HG02943 (cell line): ENCODE measurements around the gene KLHDC4.

Source experiments
- ATAC-seq: cut with Tn5 transposase; IDR thresholded peaks from one replicate; pipeline ENCODE4 v1.9.1; 2021; ENCODE audit warnings: mild to moderate bottlenecking, low read depth, moderate library complexity; ENCODE audit not compliant: unreplicated experiment

Gene KLHDC4

DNA sequence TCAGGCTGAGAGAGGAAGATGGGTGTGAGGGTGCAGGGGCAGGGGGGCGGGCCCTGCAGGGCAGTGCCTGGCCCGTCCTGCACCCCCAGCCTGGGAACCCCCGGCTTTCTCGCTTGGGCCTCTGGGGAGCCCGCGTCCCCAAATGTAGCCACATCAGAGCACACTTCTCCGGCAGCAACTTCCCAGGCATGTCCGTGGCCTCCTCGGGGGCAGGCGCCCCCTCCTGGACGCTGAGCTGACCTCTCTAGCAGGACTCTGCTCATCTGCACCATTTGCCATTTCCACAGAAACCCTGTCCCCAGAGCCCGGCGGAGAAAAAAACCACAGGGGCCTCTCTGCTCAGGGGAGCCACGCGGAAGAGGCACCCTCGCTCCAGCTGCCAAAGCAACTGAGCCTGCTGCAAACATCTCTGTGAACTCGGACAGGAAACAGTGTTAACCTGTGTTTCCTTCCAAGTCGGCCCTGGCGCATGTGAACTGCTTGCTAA lies 63.4 kb downstream of the KLHDC4 start:
- peak; percentile 45 for ATAC-seq

DNA sequence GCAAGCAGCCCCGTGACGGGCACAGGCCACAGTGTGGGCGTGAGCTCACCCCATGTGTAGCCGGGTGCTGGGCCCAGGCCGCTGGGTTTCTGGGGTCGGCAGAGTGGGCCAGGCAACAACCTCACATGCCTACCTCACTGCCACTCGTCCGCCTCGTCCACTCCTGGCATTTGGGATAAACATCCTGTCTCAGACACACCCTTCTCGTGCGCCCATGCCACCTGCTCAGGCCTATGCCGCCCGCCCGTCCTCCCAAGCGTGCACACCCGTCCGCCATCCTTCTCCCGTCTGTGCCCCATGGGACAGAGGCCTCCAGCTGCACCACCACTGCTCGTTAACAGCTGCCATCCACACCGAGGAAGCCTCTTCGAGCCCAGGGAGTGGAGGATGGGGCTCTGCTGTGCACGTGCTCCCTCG lies 64.3 kb downstream of the KLHDC4 start:
- ATAC-seq, result no peak

DNA sequence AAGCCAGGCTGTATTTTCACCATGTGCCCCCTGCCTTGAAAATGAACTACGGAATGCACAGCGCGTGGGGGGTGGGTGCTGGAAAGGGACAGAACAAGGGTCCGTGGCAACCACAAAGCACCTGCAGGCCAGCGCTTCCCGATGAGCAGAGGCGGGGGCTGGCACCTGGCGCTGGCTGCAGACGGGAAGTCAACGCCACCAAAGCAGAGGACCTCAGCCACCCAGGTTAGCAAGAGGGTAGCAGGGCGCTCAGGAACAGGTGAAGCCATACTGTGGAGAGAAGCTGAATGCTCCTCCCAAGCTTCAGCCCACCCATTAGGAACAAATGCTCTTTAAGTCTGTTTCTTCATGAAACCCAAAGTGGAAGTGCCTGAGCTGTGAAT lies 64.7 kb downstream of the KLHDC4 start:
- no peak for ATAC-seq

DNA sequence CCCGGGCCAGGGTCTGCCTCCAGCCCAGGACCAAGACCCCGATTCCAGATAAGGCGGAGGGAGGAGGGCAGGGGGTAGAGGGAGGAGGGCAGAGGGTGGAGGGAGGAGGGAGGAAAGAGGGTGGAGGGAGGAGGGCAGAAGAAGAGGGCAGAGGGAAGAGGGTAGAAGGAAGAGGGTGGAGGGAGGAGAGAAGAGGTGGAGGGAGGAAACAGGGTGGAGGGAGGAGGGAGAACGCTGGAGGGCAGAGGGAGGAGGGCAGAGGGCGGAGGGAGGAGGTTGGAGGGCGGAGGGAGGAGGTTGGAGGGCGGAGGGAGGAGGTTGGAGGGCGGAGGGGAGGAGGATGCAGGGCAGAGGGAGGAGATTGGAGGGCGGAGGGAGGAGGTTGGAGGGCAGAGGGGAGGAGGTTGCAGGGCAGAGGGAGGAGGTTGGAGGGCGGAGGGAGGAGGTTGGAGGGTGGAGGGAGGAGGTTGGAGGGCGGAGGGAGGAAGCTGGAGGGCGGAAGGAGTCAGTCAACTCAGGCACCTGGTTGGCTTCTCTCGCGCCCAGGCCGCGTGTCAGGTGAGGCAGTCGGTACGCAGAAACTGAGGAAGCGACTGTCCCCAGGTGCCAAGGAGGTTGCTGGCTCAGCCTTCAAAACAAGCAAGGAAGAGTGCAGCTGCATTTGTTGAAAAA lies 65.2 kb downstream of the KLHDC4 start:
- ATAC-seq, result no peak

DNA sequence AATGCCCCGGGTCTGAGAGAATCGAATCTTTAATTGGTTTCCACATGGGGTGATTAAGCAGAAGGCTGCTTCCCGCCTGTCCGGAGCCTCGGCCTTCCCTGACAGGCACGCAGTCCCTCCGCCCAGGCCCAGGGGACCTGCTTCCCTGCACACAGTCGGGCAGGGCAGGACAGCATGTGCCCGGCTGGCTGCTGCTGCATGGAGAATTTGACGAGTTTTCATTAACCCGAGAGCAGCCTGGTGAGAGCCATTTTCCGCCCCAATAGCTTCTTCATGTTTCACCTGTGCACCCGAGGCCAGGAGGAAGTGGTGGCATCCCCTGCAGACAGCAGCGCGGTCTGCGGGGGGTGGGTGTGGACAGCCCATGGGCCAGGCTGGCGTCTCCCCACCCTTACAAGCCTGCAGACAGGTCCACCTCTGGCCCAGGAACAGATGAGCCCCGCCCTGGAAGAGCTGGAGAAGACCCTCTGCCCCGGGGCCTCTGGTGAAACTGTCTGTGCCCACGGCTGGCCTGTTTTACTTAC lies 67.0 kb downstream of the KLHDC4 start:
- no peak for ATAC-seq

DNA sequence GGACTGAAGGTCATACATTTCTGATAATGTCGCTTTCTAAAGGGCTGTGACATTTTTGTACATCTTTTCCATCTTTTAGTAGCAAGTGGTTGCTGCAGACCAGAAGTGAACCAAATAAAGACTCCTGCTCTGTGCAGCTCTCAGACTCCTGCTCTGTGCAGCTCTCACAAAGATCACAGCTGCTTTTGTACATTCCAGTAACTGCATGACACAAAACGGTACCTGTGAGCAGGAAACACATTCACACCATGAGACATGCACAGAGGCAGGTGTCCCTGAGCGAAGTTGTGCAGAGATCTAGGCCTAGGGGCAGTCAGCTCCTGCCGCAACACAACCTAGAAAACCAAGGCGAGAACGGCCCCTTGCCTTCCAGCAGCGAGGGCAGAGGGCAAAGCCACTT lies 67.5 kb downstream of the KLHDC4 start:
- ATAC-seq, result no peak

DNA sequence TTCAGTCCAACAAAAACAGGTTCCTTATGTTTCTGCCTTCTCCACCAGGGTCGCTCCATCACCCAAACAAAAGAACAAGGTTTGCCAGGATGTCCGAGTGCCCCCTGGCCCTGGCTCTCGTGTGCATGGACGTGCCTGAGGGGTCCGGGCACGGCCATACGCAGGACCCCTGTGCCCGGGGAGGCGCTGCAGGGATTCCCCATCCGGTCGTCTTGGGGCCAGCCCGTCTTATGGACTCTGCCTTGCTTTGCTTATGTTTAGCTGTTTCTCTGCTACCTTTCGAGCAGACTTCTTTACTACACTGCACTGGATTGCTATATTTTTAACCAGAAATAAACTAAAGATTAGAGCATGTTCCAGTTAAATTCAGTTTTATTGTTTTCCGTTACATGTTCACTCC lies 68.0 kb downstream of the KLHDC4 start:
- no peak for ATAC-seq

DNA sequence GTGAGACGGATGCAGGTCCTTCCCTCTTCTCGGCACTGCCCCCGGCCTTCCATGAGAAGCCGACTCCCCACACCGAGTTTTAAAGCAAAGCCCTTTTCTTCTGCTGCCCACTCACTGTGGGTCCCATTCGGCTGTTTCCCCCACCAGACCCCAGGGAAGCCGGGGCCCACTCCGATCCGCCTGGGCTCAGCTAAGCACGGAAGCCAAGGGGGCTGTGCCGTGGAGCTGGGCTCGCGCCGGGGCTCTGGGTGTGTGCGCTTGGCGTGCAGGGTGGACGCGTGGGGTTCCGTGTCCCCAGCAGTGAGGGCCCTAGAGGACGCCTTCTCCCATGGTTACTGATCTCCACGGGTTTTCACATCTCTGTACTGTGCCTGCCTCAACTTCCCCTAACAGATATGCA lies 68.5 kb downstream of the KLHDC4 start:
- no peak for ATAC-seq

DNA sequence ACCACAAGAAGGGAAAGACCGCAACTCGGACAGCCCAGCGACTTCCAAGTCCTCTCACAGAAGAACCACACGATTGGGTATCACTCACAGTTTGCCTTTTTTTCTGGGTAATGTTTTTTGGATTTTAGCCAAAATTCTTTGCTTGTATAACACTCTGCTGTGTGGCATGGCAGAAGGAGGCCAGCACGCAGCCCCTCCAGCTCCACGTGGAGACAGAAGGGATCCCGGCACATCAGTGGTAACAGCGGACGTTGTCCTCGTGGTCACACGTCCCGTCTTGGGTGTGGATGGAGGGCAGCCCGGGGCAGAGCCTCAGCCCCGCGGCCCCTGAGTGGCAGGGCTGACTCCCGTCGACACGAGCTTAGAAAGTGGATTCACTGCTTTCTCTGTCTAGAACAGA lies 69.1 kb downstream of the KLHDC4 start:
- ATAC-seq, result no peak

DNA sequence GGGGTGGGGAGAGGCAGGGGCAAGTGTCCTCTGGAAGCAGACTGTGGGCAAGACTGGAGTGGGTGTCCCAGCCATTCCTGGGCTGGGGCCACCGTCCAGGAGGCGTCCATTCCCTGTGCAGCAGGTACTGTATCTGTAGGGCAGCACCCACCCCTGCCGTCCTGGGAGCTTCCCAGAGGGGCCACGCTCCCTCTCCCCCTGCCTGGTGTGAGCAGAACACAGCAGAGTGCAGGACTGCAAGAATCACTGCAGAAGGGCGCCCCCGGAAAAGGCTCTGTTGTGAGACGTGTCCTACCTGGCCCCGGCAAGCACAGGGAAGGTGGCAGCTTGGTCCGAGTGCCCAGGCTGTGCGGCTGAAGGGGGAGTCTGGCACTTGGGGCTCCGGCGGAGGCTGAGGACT lies 70.3 kb downstream of the KLHDC4 start:
- no peak for ATAC-seq

DNA sequence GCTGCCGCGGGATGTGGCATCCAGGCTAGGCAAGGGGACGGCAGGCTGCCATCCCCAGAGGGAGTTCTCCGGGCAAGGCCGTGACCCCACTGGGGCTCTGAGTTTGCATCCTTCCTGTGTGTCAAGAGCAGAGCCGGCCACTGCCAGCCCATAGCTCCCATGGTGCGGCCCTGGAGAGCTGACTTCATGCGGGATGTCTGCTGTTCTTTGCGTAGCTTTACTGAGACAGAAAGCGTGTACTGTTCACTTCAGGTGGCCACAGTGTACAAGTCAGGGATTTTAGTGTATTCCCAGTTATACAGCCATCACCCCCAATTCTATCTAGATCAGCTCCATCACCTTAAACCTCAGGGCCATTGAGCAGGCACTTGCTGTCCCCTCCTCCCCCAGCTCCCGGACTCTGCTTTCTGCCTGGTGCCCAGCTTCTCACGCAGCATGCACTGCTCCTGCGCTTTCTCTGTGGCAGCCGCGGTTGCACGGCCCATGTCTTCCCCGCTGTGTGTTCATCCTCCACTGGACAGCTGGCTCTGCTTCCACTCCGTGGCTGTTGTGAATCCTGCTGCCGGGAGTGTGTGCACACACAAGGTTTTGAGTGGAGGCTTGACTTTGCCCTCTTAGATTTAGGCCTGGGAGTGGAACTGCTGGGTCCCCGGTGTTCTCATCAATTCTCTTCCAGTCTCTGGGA lies 71.2 kb downstream of the KLHDC4 start:
- no peak for ATAC-seq

DNA sequence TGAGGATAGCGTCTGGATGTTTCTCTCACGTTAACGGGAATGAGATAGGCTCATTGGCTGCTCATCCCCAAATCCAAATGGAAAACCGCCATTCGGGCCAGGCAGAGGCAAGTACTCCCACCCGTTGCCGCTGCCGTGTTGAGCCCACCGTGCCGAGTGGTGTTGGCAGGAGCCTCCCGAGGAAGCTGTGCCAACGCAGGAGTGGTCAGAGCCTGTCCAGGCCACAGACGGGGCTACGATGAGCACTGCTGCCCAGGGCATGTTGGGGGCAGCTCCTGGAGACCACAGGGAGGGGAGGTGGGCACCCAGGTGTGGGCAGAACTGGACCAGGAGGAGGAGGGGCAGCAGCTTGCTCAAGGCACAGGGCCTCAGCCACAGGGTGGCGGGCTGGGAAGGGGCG lies 72.0 kb downstream of the KLHDC4 start:
- ATAC-seq, result no peak

DNA sequence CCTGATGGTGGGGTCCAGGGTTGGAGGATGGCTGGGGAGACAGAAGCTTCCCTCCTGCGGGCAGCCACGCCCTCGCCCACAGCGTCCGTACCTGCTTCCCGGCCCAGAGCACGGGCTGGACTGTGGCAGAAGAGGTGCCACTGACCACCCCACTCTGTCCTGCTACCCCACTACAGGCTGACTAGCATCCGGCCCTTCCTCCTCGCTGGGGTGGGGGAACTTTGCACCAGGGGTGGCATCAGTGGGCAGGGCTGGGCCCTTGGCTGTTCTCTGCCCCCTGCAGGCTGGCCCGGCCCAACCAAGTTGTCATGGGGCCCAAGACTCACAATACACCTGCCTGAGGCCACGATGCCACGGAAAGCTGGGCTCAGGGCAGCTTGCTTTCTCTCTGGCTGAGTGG lies 73.0 kb downstream of the KLHDC4 start:
- ATAC-seq, result no peak

DNA sequence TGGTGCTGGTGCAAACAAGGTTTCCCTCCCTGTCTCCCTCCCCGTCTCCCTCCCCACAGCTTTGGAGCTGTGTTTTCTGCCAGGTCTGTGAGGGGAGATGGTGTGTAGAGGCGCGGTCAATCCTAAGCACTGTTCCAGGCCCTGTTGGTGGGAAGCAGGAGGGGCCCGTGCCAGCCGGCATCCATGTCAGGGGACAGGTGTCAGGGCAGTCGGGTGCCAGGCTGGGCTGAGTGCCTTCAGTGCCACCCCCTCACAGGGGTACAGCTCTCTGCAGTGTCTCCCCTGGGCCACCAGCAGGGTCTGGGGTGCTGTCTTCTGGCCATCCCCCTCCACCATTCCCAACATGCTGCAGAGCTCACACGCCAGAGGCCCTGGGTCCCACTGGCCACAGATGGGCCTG lies 73.6 kb downstream of the KLHDC4 start:
- ATAC-seq, result no peak

DNA sequence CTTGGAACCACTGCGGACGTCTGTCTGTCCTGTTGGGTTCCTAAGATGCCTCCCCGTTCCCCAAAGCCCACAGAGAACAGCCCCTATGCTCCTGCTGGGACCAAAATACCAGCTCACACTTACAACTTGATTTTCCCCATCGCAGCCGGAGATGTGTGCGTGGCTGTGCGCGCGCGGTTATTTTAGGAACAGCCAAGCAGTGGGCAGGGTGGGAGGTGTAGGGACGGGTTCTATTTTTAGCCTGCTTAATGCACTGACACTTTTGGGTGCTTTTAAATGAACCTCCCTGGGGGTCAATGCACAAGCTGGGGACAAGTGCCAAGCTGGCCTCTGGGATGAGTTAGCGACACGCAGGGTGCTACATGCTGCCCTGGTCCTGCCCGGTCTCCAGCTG lies 74.1 kb downstream of the KLHDC4 start:
- no peak for ATAC-seq

DNA sequence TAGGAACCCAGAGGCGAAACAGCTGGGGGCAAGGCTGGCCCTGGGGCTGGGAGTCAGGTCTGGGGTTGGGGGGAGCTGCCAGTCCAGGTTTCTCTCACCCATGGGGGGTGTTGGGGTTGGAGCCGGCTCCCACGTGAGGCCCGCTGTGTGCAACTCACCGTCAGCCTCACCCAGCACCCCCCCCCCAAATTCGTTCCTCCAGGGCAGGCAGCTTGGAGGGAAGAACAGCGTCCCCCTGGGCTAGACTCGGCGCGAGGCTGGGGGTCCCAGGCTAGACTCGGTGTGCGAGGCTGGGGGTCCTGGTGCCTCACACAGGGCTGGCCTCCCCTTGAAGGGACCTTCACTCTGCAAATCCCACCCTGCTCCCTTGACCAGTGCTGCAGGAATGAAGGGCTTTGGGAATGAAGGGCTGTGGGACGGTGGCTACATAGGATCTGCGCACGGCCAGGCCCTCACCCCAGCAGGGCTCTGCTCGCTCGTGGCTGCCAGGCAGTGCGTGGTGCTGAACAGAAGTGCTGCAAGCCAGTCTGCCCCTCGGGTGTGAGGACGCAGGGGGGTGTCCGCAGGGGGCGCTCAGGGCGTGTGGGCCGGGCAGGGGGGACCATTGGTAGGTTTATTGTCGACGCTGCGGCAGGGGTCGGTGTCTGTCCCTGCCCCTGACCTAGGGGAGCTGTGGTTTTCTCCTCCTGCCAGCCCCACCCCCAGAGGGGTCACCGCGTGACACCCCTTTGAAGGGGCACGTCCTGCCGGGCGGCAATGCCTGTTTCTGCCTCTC lies 74.7 kb downstream of the KLHDC4 start:
- no peak for ATAC-seq

DNA sequence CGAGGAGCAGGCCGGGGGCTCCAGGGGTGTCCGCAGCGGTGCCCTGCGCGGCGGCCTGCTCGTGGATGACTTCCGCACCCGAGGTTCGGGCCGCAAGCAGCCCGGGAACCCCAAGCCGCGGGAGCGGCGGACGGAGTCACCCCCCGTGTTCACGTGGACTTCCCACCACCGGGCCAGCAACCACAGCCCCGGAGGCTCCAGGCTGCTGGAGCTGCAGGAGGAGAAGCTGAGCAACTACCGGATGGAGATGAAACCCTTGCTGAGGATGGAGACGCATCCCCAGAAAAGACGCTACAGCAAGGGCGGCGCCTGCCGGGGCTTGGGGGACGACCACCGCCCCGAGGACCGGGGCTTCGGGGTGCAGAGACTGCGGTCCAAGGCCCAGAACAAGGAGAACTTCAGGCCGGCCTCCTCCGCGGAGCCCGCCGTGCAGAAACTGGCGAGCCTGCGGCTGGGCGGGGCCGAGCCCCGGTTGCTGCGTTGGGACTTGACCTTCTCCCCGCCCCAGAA lies 75.8 kb downstream of the KLHDC4 start:
- ATAC-seq, result no peak

DNA sequence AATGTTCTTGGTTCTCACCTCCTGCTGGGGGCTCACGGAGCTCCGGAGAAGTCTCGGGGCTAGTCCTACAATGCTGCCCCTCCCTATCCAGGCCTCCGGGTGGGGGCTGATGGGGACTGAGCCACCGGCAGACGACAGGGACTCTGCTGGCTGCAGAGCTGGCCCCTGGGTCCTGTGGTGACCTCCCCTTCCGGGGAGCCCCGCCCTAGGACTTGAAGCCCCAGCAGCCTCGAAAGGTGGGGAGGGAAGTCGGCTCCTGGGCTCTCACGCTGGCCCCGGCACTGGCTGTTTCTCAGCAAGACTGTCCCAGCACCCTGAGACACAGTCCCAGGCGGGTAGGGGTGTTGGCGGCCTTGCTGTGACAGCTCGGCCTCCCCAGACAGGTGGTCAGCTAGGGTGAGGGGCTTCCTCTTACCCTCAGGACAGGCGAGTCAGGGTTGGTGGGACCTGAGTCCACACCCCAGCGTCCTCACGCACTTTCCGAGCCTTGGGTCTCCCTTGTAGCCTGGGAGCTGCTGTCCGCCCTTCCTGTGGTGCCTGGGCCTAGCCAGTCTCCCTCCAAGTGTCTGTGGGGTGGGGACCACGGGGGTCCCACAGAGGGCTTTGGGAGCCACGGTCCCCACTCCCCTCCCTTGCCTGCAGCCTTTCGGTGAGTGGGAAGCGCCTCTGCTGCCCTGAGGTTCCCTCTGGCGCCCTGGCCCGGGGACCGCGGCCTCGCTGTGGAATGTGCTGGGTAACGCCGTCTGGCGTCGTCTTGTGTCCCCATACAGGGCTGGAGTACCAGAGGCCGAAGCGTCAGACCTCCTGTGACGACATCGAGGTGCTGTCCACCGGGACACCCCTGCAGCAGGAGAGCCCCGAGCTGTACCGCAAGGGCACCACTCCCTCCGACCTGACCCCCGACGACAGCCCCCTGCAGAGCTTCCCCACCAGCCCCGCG lies 76.6 kb downstream of the KLHDC4 start:
- no peak for ATAC-seq

DNA sequence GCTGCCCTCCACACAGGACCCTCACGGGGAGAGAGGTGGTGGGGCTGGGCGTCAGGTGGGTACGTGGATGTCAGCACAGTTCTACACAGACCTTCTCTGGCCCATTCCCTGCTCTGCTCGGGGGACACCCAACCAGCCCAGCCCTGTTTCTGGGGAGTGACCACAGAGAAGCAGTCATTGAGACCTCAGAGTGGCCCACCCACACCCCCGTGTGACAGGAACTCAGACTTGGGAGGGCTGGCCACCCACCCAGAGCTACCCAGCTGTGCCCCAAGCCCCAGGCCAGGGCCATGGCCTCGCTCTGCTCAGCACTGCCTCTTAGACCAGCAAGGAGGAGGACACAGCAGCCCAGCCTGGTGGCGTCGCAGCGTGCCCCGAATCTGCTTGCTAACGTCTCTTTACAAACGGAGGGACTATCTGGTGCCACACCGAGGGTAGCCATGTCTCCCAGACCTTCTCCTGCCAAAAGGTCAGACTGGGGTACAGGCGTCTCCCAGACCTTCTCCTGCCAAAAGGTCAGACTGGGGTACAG lies 77.7 kb downstream of the KLHDC4 start:
- ATAC-seq, result no peak
